Activated CD4-positive, CD25-positive, alpha-beta regulatory T cell treated with anti-CD3 and anti-CD28 coated beads, Interleukin-2, amount 50 U/mL, for 16 hours (primary cell): ENCODE data around the gene KCNQ5.

Experiments
- DNase-seq: peaks from one replicate; pipeline ENCODE4 v3.0.0-alpha.2; 2020; ENCODE audit warnings: low read depth, low spot score

KCNQ5 gene

DNA sequence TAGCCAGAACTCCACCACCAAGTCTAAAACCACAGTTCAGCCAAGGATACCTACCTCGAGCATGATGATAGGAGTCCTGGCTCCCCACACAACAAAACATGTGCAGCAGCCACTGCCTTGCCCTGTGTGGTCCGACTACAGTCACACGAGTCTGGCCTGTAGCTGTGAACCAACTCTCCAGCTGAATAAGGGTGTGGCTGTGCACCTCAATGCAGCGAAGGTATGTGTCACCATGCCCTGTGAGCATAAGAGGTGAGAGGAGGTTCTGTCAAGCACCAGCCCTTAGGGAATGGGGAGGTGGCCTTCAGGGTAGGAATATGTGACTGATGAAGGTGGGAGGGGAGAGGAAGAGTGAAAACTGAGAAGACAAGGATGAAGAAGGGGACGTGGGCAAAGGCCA, 620.1 kb downstream of the KCNQ5 start:
- DNase-seq: no peak
